Measurements from ENCODE around the gene TFB1M. TPM values are rescaled to one million over a fixed set of nuclear protein-coding genes. Genes with fewer than 3 reads are reported as not detected.

The TFB1M gene
- total RNA-seq, 1 experiment from 2014 or later: 19.5 TPM

- no peak for DNase-seq
- BruUV-seq (replicated peaks): no TSS peak
- no peak within 1 kb of the TSS for H3K4me3 ChIP-seq
- ChIA-PET CTCF (no interaction called here), POLR2A (ENCODE audit: unreplicated experiment) (no interaction called here)
- no peaks in the 10 kb centered on the region for H3K79me2 ChIP-seq (ENCODE audit: low read depth)
- no peak within 1 kb of the TSS for H3K4me2 ChIP-seq
- H3K27me3 ChIP-seq (ENCODE audit: insufficient read depth, low read depth): no peaks in the 10 kb centered on the region
- H2AFZ ChIP-seq: no peak within 1 kb of the TSS
- H4K20me1 ChIP-seq (ENCODE audit: insufficient read depth): no peaks in the 10 kb centered on the region
- no peak within 1 kb of the TSS for H3K27ac ChIP-seq
- intact Hi-C loops (cut with micrococcal nuclease; ENCODE audit: unreplicated experiment): no loop called here
- no peaks in the 10 kb centered on the region for H3K9me2 ChIP-seq (ENCODE audit: insufficient read depth)
- no peaks in the 10 kb centered on the region for H3F3A ChIP-seq (ENCODE audit: insufficient read depth, low read depth)
- H3K36me3 ChIP-seq (ENCODE audit: low read depth): no peaks in the 10 kb centered on the region; the same call in 1 of the 2 replicates
- H3K9me3 ChIP-seq (ENCODE audit: insufficient read depth, low read depth): no peaks in the 10 kb centered on the region
- H3K4me1 ChIP-seq (replicated peaks; ENCODE audit: insufficient read depth): no peaks in the 10 kb centered on the region
- no peak for TF ChIP-seq EZH2 (IDR thresholded peaks at IDR 0.05; ENCODE audit: low read depth)
- TF ChIP-seq, protein P1, sequence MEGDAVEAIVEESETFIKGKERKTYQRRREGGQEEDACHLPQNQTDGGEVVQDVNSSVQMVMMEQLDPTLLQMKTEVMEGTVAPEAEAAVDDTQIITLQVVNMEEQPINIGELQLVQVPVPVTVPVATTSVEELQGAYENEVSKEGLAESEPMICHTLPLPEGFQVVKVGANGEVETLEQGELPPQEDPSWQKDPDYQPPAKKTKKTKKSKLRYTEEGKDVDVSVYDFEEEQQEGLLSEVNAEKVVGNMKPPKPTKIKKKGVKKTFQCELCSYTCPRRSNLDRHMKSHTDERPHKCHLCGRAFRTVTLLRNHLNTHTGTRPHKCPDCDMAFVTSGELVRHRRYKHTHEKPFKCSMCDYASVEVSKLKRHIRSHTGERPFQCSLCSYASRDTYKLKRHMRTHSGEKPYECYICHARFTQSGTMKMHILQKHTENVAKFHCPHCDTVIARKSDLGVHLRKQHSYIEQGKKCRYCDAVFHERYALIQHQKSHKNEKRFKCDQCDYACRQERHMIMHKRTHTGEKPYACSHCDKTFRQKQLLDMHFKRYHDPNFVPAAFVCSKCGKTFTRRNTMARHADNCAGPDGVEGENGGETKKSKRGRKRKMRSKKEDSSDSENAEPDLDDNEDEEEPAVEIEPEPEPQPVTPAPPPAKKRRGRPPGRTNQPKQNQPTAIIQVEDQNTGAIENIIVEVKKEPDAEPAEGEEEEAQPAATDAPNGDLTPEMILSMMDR (conservative IDR thresholded peaks at IDR 0.05): no peak
These were observed 50.8 kb downstream of the TFB1M start, which contains the start of gene CLDN20 for GRCh38 chr6:155263373-155264063. TSS of gene CLDN20 (plus strand) at chr6:155264013. CDS start at chr6:155275720, 11,707 bp downstream.

DNA sequence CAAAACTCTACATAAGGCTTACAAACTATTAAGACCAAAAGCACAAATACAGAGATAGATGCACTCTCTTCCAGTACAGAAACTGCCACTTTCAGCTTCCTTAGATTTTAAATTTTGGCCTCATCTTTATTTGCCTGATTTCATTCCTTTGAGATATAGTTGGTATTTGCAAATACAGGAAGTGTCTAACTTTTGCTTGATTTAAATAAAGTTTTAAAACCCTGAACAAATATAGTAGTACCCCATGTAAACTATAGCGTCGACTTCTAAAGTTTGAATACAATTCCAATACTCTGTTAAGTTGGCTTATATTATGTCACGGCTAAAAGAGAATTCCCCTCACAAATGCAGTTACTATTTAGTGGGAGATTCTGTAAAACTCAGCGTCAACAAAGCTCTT, 51.6 kb downstream of the TFB1M start:
- no peaks in the 10 kb centered on the region for H3K9me2 ChIP-seq (ENCODE audit: insufficient read depth)
- no peaks in the 10 kb centered on the region for H3K27me3 ChIP-seq (ENCODE audit: insufficient read depth, low read depth)
- H3K36me3 ChIP-seq (ENCODE audit: low read depth): no peaks in the 10 kb centered on the region; the same call in 1 of the 2 replicates
- H3K27ac ChIP-seq: no peak overlapping the region
- no peak overlapping the region for H3K4me3 ChIP-seq
- H2AFZ ChIP-seq: no peak overlapping the region
- intact Hi-C loops (cut with micrococcal nuclease; ENCODE audit: unreplicated experiment): no loop called here
- H3K79me2 ChIP-seq (ENCODE audit: low read depth): no peaks in the 10 kb centered on the region
- no peak overlapping the region for H3K4me2 ChIP-seq
- H4K20me1 ChIP-seq (ENCODE audit: insufficient read depth): no peaks in the 10 kb centered on the region
- no peaks in the 10 kb centered on the region for H3K9me3 ChIP-seq (ENCODE audit: insufficient read depth, low read depth)
- no peaks in the 10 kb centered on the region for H3F3A ChIP-seq (ENCODE audit: insufficient read depth, low read depth)
- ChIA-PET POLR2A (ENCODE audit: unreplicated experiment) (no interaction called here), CTCF (no interaction called here)
- no peak for DNase-seq
- no peaks in the 10 kb centered on the region for H3K4me1 ChIP-seq (replicated peaks; ENCODE audit: insufficient read depth)
- BruUV-seq (replicated peaks): no TSS peak
- no peak for TF ChIP-seq EZH2 (IDR thresholded peaks at IDR 0.05; ENCODE audit: low read depth)
- TF ChIP-seq, protein P1 (conservative IDR thresholded peaks at IDR 0.05): no peak

GRCh38 chr6:155261111-155261900, 53.0 kb downstream of the TFB1M start:
- Histone ChIP-seq H3K9me2 (ENCODE audit: insufficient read depth) (no peaks in the 10 kb centered on the region), H3K27ac (no peak overlapping the region), H2AFZ (no peak overlapping the region), H3F3A (ENCODE audit: insufficient read depth, low read depth) (no peaks in the 10 kb centered on the region), H3K36me3 (ENCODE audit: low read depth) (peaks cover 2% of the 10 kb centered on the region), H4K20me1 (ENCODE audit: insufficient read depth) (no peaks in the 10 kb centered on the region), H3K79me2 (ENCODE audit: low read depth) (no peaks in the 10 kb centered on the region), H3K9me3 (ENCODE audit: insufficient read depth, low read depth) (no peaks in the 10 kb centered on the region), H3K4me3 (no peak overlapping the region), H3K4me2 (no peak overlapping the region), H3K4me1 (replicated peaks; ENCODE audit: insufficient read depth) (no peaks in the 10 kb centered on the region), H3K27me3 (ENCODE audit: insufficient read depth, low read depth) (no peaks in the 10 kb centered on the region)
- ChIA-PET POLR2A (ENCODE audit: unreplicated experiment) (no interaction called here), CTCF (no interaction called here)
- no TSS peak for BruUV-seq (replicated peaks)
- intact Hi-C loops (cut with micrococcal nuclease; ENCODE audit: unreplicated experiment): no loop called here
- DNase-seq: no peak
- TF ChIP-seq, protein P1 (conservative IDR thresholded peaks at IDR 0.05): no peak
- no peak for TF ChIP-seq EZH2 (IDR thresholded peaks at IDR 0.05; ENCODE audit: low read depth)
